T47D (cell line): ENCODE results near the gene MAPKBP1.

ENCODE experiments used
- DNase-seq, 2 experiments: peaks; one replicate each; pipeline versions ENCODE4 v3.0.0 to v3.0.0-alpha.2; 2011 to 2012; ENCODE audit warnings: low read depth in 1 of 2, low spot score in 1 of 2
- JUND ChIP-seq: IDR thresholded peaks from 2 replicates; pipeline ENCODE4 v1.6.1; 2012; ENCODE audit warnings: low read depth
- in situ Hi-C: cut with HindIII; loops from 2 replicates; pipeline ENCODE4 v1.10.0; 2016; ENCODE audit warnings: low sequenced_read_pairs, low pct_unique_long_range_greater_than_20kb

The MAPKBP1 gene

GRCh38 chr15:41773332-41773728, 954 bp upstream of the MAPKBP1 start:
- DNase-seq = no peak
- no peak for TF ChIP-seq JUND
- in situ Hi-C loops = no loop called here

DNA sequence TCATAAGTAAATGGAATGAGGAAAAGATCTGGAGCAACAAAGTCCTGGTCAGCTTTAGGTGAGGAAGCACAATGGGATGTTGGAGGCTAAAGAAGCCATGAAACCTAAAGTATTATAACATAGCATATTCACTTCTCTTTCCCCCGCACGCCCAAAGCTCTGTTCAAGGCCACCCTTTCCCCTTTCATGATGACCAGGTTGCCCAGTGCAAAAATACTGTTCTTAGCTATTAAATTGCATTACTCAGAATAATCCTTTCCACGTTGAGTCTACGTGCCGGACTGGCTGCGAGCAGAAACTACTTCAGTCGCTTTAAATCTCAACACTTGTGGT, 589 bp upstream of the MAPKBP1 start:
- no peak for DNase-seq
- no peak for TF ChIP-seq JUND
- in situ Hi-C loops = no loop called here

DNA sequence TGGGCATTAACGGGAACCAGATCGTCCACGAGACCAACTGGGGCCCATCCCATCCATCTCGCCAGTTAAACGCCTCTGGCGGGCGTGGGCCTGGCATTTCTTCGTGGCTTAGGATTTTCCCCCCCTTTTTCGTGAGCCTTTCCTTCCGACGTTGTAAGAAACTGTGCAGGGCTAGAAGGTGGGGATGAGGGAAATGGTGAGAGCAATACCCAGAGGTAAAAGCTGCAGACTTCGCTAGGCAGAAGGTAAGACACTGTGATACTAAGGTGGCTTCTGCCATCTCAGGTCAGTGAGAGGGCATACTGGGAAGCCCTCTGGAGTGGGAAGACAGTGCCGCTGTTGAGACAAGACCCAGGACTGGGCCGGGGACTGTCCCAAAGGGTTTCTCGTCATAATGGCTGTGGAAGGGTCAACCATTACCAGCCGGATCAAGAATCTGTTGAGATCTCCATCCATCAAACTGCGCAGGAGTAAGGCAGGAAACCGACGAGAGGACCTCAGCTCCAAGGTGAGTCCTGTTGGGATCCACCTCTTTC, 666 bp downstream of the MAPKBP1 start:
- no peak for TF ChIP-seq JUND
- in situ Hi-C loops = no loop called here
- no peak for DNase-seq

GRCh38 chr15:41775651-41776050, 1.4 kb downstream of the MAPKBP1 start:
- in situ Hi-C loops = no loop called here
- no peak for TF ChIP-seq JUND
- no peak for DNase-seq

DNA sequence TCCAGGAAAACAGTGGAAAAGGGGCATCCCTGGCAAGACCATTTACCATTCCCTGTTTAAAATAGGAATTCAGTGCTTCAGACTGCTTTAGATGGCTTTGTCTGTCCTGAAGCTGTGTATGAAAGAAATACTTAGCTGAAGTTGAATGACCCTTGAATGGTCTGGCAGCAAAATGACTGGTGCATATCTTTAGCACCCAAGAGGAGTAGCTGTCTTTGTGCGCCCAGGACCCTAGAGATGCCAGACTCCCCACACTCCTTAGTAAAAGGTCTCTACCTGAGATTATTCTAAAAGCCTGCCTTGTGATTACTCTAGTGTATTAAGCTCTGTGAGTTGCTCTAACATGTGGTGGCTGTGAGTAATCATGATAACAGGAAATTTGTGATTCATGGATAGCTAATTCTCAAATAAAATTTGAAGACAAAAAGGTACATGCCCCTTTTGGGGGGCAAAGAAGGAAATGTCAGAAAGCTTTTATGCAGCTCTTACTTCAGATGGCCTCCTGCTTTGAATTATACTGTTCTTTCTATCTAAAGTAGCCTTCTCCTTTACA, 3.2 kb downstream of the MAPKBP1 start:
- TF ChIP-seq JUND = no peak
- in situ Hi-C loops = no loop called here
- DNase-seq = no peak

DNA sequence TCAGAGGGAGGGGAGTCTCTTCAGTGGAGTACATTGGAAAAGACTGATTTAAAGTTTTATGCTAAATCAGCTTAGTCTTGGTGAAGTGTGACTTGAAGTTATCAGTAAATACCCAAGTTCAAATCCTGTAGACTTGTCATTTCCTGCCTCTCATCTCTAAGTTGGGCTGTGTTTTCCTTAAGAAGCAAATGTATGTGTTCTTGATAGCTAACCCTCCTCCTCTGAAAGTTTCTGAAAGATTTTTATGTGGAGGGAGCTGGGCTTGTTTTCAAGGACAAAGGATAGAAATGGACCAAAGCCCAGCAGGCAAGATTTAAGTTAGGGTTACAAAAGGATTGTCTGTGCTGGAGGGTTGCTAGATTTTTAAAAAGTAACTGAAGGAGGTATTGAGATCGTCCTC, 4.2 kb downstream of the MAPKBP1 start:
- in situ Hi-C loops = no loop called here
- no peak for TF ChIP-seq JUND
- DNase-seq = no peak

GRCh38 chr15:41779662-41780157, 5.4 kb downstream of the MAPKBP1 start:
- no peak for TF ChIP-seq JUND
- DNase-seq = no peak
- in situ Hi-C loops = no loop called here

GRCh38 chr15:41780266-41780665, 6.0 kb downstream of the MAPKBP1 start:
- in situ Hi-C loops = no loop called here
- no peak for TF ChIP-seq JUND
- DNase-seq = no peak

DNA sequence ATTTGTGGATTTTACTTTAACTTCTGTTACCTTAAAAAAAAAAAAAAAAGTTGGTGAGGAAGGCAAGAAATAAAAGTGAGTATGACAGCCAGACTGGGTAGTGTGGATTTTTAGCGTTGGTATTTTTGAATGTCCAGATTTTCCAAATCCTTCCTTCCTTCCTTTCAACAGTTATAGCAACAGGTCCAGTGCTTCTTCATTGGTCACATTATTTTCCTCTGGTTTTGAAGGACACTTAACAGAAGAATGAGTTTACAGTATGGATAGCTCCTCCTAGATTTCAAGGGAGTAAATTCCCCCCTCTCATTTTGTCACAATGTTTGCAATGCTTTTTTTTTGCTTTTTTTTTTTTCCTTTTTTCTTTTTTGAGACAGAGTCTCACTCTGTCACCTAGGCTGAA, 6.4 kb downstream of the MAPKBP1 start:
- no peak for TF ChIP-seq JUND
- DNase-seq = no peak
- in situ Hi-C loops = no loop called here

GRCh38 chr15:41782371-41783282, 8.3 kb downstream of the MAPKBP1 start:
- in situ Hi-C loops = no loop called here
- no peak for DNase-seq
- no peak for TF ChIP-seq JUND

GRCh38 chr15:41783296-41783695, 9.0 kb downstream of the MAPKBP1 start:
- no peak for DNase-seq
- TF ChIP-seq JUND = no peak
- in situ Hi-C loops = no loop called here

DNA sequence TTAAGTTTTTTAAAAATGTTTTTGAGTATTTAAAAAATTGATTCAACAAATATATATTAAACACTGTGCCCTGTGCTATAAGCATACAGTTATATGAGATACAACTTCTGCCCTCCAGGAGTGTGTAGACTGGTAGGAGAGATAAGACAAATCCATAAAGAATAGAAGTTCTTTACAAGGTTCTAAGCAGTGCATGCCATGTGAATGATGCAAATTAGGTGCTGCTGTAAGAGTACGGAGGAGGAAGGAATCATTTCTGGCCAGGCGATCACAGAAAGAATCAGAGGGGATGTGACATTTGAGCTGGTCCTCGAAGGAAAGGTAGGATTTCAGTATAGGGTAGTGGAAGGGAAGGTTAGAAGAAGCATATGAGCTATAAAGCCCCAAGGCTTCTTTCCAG, 14.0 kb downstream of the MAPKBP1 start:
- TF ChIP-seq JUND = no peak

DNA sequence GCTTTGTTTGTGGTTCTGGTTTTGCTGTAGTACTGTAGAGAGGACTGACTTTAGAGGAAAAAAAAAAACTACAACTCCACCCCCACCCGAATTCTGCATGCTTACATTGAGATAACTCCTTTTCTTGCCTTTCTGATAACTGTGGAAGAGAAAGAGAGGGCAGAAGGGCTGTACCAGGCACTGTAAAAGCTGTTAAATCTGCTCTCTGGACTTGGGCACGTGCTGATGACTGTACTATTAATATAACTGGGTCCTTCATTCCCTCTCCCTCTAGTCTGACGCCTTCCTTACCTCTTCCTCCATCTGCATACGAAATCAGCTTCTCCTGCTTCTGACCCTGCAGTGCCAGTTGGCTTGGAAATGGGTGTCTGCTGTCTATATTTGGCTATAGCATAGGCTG, 15.0 kb downstream of the MAPKBP1 start:
- no peak for DNase-seq
- TF ChIP-seq JUND = no peak
- in situ Hi-C loops = no loop called here

More for the DNA sequence above, 14.0 kb downstream of the MAPKBP1 start:
- in situ Hi-C loops = no loop called here
- no peak for DNase-seq

GRCh38 chr15:41789662-41790061, 15.4 kb downstream of the MAPKBP1 start:
- in situ Hi-C loops = no loop called here
- no peak for TF ChIP-seq JUND
- DNase-seq = no peak
